Measurements from ENCODE around the gene PFDN1.

PFDN1 gene, protein sequence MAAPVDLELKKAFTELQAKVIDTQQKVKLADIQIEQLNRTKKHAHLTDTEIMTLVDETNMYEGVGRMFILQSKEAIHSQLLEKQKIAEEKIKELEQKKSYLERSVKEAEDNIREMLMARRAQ

DNA sequence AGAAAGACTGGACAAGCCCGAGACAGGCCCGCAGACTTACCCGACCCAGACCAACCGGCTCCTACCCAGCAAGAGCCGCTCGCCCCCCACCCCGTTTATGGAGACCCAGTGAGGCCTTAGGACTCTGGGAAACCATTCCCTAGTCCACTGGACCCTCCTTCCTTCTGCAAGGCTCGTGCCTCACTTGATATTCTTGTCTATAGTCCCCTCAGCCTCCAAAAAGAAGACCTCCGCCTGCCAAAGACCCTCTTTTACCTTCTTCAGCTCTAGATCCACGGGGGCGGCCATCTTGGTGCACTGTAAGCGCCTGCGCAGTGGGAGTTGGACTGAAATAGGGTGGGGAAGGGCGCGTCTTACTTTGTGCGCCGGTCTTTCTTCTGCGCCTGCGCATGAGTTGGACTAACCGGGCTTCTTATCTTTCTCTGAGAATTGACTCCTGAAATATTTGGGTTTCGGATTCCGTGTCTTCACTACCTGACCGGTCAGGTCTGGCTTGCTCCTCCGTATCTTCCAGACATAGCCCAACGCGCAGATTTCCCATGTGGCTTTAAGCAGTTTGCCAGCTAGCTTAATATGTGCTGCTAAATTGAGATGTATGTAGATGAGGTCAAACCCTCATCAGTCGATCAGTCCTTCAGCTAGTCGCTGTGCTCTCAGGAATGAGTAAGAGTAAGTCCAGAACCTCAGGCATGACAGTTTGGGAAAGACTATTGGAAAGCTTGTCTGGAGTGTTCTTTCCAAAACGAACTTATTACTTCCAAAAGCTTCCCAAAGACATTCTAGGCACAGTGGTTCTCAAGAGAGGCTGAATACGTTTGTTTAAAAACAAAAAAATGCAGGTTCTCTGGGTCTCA, at the start of gene PFDN1:
PFDN1 (minus strand) TSS at position 316 of the 854 bp plus-strand sequence; CDS start at position 288, 28 bp downstream.
- TF ChIP-seq, protein P1, sequence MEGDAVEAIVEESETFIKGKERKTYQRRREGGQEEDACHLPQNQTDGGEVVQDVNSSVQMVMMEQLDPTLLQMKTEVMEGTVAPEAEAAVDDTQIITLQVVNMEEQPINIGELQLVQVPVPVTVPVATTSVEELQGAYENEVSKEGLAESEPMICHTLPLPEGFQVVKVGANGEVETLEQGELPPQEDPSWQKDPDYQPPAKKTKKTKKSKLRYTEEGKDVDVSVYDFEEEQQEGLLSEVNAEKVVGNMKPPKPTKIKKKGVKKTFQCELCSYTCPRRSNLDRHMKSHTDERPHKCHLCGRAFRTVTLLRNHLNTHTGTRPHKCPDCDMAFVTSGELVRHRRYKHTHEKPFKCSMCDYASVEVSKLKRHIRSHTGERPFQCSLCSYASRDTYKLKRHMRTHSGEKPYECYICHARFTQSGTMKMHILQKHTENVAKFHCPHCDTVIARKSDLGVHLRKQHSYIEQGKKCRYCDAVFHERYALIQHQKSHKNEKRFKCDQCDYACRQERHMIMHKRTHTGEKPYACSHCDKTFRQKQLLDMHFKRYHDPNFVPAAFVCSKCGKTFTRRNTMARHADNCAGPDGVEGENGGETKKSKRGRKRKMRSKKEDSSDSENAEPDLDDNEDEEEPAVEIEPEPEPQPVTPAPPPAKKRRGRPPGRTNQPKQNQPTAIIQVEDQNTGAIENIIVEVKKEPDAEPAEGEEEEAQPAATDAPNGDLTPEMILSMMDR (IDR thresholded peaks at IDR 0.05) = no peak
- TF ChIP-seq ZFX (IDR thresholded peaks at IDR 0.05; ENCODE audit: borderline replicate concordance) = no peak
- peak within 1 kb of the TSS; percentile 70 for H3K27ac ChIP-seq

DNA sequence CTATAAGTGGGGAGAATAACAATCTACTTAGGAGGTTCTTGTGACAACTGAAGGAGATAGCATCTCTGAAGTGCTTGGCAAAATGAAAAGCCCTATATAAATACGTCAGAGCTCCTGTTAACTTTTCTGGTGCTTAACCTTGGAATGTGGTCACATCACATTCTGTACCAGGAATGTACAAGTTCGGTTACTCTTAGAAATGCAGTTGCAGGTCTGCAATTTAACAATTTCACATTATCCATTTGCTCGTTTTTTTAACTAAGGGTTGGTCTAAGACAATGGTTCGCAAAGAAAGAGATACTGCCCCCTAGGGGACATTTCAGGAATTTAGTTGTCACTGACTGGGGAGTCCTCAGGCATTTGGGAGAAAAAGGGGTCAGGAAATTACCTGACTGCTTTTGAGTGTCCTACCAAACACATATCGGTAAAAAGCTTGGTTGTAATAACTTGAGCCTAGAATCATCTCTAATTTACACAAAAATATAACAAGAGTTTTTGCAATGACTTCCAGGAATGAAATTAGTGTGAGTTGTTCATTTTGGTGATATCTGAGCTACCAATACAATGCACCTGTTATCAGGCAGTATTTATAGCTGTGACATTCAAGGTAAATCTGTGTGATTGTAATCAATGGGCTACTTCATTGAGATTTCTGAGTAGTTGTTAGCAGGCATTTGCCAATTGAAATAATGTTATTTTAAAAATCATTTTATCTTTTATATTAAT, 48.9 kb upstream of the PFDN1 start:
- no peak overlapping the region for H3K27ac ChIP-seq
- no peak for TF ChIP-seq ZFX (IDR thresholded peaks at IDR 0.05; ENCODE audit: borderline replicate concordance)
- TF ChIP-seq, protein P1 (IDR thresholded peaks at IDR 0.05) = peak; percentile 93

DNA sequence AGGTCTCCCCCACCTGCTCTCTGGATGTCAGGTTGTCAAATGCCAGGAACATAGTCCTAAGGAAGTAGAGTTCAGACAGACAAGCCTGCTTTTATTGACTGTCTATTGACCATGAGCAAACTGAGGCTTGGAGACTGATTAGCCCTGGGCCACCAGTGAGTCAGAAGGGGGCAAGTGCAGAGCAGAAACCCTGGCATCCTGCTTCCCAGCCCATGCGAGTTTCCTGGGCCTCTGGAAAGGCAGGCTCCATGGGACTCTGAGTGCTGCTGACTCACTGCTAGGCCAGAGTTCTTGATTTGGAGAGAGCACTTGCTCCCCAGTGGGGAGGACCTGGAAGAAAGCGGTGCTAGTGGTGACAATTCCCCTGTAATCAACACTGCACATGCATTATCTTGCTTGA, 46.3 kb upstream of the PFDN1 start:
- H3K27ac ChIP-seq = no peak overlapping the region
- no peak for TF ChIP-seq ZFX (IDR thresholded peaks at IDR 0.05; ENCODE audit: borderline replicate concordance)
- TF ChIP-seq, protein P1 (IDR thresholded peaks at IDR 0.05) = no peak

DNA sequence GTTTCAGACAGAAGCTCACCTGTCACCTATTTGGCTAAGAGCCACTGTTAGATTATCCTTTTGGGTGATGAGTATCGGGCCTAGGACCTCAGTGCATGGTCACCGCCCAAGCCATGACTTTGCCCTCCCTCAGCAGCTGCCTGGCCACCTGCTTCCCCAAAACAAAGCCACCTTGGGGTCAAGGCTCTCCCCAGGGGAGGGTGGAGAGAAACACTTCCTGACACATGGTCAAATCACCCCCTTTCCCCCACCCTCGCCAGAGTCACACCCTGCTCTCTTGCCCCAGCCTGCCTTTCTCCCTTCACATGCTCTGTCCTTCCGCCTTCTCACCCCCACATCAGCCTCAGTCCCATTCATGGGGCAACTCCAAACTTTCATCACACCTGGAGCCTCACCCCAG, 45.2 kb upstream of the PFDN1 start:
- H3K27ac ChIP-seq = no peak overlapping the region
- TF ChIP-seq, protein P1 (IDR thresholded peaks at IDR 0.05) = no peak

DNA sequence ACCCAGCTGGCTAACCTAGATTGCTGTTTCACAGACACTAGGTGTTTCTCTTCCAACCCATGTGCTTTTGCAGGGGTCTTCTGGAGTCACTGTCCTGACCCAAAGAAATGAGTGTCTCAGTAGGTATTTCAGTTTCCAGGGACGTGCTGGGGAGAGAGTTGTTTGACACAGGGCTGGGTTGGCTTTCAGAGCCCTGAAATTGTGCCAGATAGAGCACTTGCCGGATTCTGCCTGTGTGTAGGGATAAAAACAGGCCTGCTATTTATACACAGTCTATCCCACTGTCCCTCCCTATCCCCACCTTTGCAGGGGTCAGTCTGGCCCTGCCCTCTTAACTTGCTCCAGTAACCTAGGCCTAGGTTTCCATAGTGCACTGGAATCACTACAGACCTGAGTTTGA, 44.5 kb upstream of the PFDN1 start:
- TF ChIP-seq, protein P1 (IDR thresholded peaks at IDR 0.05) = no peak
- TF ChIP-seq ZFX (IDR thresholded peaks at IDR 0.05; ENCODE audit: borderline replicate concordance) = no peak
- peak overlapping the region; percentile 70 for H3K27ac ChIP-seq

DNA sequence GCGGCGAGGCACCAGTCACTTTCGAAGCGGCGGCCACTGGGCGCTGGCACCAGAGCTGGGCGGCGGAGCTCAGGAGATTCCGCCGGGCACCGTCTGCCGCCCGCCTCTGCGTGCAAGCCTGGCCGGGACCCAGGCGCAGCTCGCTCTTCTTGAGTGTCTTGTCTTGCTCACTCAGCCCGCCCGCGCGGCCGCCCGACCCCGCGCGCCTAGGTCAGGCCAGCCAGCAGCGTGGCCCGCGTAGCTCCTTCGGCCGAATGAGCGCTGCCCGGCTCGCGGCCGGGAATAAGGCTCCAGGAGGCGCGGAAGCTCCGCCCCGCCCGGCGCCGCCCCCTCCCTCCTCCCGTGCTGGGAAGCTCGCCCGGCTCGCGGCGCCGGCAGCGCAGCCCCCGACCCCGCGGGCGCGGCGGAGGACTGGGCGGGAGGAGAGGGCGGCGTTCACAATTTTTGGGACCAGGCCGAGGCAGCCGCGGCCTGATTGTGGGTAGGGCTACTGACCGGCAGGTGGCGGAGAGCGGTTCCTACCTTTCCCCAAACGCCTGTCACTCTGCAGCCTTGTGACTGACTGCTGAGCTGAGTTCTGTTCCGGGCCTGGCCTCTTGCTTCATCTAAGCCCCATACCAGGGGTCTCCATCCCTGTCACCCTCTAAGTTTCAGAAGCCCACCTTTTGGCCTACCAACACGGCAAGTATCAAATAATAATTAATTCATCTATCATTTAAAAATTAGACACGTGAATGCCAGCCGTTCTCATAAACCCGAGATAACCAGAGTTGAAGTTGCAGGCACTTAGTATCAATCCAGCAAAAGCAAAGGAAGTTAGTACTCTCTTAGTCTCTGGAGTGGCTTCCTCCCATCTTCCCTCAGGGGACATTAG, 43.7 kb upstream of the PFDN1 start, which contains the start of gene HBEGF:
HBEGF (minus strand) TSS at position 256 of the 874 bp plus-strand sequence. CDS start 275 bp downstream, outside the sequence.
- no peak for TF ChIP-seq ZFX (IDR thresholded peaks at IDR 0.05; ENCODE audit: borderline replicate concordance)
- TF ChIP-seq, protein P1 (IDR thresholded peaks at IDR 0.05) = peak; percentile 77
- peak within 1 kb of the TSS; percentile 70 for H3K27ac ChIP-seq
